ENCODE results near the gene HOXB6.
A peak's percentile ranks its signal among the peaks of the same experiment; 100 is the strongest.

The HOXB6 gene

DNA sequence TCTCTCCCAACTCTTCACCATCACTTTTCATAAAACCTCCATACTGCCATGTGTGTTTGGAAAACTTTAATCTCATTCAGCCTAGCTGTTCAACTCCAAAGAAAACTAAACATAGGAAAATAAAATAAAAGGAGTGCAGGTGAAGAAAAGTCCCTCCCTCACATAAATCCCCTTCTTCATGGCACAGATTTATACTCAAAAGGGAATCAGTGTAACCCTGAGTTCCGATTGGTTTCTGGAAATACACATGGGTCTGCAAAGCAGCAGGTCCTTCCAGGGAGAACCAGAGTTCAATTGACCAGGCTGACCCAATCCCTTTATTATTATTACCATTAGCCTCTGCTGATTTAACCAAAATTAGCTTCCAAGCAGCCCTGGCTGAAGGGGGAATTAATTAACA lies 51.0 kb downstream of the HOXB6 start:
- H3K4me3 ChIP-seq (ENCODE audit: low read length in 2 of 2) = no peak overlapping the region
- no peak overlapping the region for H3K9ac ChIP-seq (ENCODE audit: low read depth in 1 of 2, low read length in 2 of 2)
- H3K27me3 ChIP-seq (ENCODE audit: control insufficient read depth in 2 of 2, insufficient read depth in 2 of 2, low read length in 2 of 2) = peaks cover 0 to 3% of the 10 kb centered on the region in 2 donors
- H3K4me1 ChIP-seq (ENCODE audit: control insufficient read depth in 2 of 2, insufficient read depth in 2 of 2, low read length in 2 of 2) = peaks cover 18 to 28% of the 10 kb centered on the region in 2 donors
- peaks cover 4 to 16% of the 10 kb centered on the region in 2 donors for H3K36me3 ChIP-seq (ENCODE audit: control insufficient read depth in 2 of 2, insufficient read depth in 2 of 2, low read length in 2 of 2)
- H3K27ac ChIP-seq (ENCODE audit: low read depth in 2 of 2, low read length in 2 of 2) = no peak overlapping the region
- no peaks in the 10 kb centered on the region for H3K9me3 ChIP-seq (ENCODE audit: control insufficient read depth in 2 of 2, low read length in 2 of 2)

DNA sequence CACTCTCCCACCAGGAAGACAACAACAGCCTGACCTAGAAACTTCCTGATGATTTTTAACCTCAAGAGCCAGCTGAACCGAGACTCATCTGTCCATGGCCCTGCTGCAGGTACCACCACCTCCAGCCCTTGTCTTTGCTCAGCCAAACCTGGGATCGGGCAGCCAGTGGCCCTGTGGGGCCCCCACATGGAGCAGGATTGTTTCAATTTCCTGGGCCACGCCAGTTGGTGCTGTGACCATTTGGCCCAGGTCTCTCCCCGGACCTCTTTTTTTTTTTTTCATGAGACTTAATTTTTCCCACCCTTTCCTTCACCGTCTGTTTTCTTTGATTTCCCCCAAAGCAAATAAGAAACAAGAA lies 51.6 kb downstream of the HOXB6 start:
- no peak overlapping the region for H3K4me3 ChIP-seq (ENCODE audit: low read length in 2 of 2)
- peaks cover 0 to 3% of the 10 kb centered on the region in 2 donors for H3K27me3 ChIP-seq (ENCODE audit: control insufficient read depth in 2 of 2, insufficient read depth in 2 of 2, low read length in 2 of 2)

DNA sequence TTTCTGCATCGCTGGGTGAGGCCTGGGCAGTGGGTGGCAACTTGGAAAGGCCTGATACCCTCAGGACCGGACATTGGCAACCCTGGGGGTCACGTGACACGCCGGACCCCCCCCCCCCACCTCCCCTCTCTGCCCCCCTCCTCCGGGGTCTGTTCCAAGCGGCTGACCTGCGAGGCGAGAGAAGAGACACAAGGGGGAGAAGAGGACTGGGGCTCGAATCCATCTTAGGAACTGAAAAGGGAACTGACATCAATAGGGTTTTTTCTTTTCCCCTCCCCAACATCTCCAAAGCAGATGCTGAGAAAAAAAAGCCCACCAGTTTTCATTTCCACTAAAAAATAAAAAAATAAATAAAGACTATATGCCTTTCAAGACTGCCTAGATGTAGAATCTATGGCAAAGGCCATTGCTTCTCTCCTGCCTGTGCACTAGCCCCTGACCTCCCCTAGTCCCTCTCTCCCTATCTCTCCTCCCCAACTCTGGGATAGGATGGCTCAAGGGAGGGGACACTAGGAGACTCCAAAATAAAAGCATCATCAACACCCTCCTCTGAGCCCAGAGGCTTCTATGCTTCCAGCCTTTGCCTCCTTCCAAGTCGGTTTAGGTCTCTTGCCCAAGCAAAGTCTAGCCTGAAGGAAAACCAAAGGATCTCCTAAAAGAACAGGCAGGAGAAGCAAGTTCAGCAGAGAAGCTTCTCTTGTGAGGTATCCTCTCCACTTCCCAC lies 52.2 kb downstream of the HOXB6 start:
- peaks cover 17 to 24% of the 10 kb centered on the region in 2 donors for H3K4me1 ChIP-seq (ENCODE audit: control insufficient read depth in 2 of 2, insufficient read depth in 2 of 2, low read length in 2 of 2)
- H3K4me3 ChIP-seq (ENCODE audit: low read length in 2 of 2) = no peak overlapping the region
- H3K27me3 ChIP-seq (ENCODE audit: control insufficient read depth in 2 of 2, insufficient read depth in 2 of 2, low read length in 2 of 2) = peaks cover 0 to 3% of the 10 kb centered on the region in 2 donors
- H3K36me3 ChIP-seq (ENCODE audit: control insufficient read depth in 2 of 2, insufficient read depth in 2 of 2, low read length in 2 of 2) = peaks cover 4 to 16% of the 10 kb centered on the region in 2 donors
- no peaks in the 10 kb centered on the region for H3K9me3 ChIP-seq (ENCODE audit: control insufficient read depth in 2 of 2, low read length in 2 of 2)
- peak overlapping the region; percentile 14 to 61 for H3K27ac ChIP-seq (ENCODE audit: low read depth in 2 of 2, low read length in 2 of 2)
- no peak overlapping the region for H3K9ac ChIP-seq (ENCODE audit: low read depth in 1 of 2, low read length in 2 of 2)

More for the DNA sequence above, 51.6 kb downstream of the HOXB6 start:
- Histone ChIP-seq H3K27ac (ENCODE audit: low read depth in 2 of 2, low read length in 2 of 2) (peak overlapping the region in 1 of 2 donors; percentile 61), H3K9ac (ENCODE audit: low read depth in 1 of 2, low read length in 2 of 2) (no peak overlapping the region), H3K4me1 (ENCODE audit: control insufficient read depth in 2 of 2, insufficient read depth in 2 of 2, low read length in 2 of 2) (peaks cover 18 to 25% of the 10 kb centered on the region in 2 donors), H3K9me3 (ENCODE audit: control insufficient read depth in 2 of 2, low read length in 2 of 2) (no peaks in the 10 kb centered on the region), H3K36me3 (ENCODE audit: control insufficient read depth in 2 of 2, insufficient read depth in 2 of 2, low read length in 2 of 2) (peaks cover 4 to 16% of the 10 kb centered on the region in 2 donors)

DNA sequence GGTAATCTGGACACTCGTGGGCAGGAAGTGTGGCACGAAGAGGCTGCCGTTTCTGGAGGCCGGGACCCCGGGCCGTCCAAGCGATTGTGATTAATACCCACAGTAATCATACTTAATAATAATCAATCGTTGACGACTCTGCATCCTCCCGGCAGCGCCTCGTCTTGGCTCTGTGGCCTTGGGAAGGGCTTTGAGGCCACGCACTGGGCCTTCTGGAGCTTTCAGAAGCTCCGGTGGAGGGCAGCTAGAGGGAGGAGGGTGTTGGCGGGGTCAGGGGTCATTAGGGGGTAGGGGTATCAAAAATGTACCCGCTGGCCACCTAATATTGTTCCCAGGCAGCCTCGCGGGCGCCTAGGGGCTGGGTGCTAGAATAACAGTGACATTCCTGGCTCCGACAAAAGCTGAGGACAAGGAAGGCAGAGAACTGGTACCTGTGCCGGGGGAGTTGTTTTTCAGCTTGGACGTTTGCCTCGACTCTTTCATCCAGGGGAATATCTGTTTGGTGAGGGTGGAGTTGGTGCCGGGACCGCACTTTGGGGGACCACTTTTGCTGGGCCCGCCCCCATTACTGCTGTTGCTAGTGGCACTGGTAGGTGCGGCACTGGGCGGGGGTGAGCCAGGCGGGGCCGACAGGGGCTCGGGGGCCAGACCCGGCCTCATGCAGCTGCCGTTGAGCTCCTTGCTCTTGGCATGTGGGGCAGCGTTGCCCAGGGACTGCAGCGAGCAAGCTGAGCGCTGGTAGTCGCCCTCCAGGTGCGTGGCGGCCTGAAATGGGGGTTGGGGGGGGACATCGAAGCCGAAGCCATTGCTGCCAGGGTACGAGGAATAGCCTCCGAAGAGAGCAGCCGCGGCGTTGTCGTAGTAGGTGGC lies 53.0 kb downstream of the HOXB6 start:
- H3K4me3 ChIP-seq (ENCODE audit: low read length in 2 of 2) = no peak overlapping the region
- H3K9ac ChIP-seq (ENCODE audit: low read depth in 1 of 2, low read length in 2 of 2) = no peak overlapping the region
- peaks cover 4 to 16% of the 10 kb centered on the region in 2 donors for H3K36me3 ChIP-seq (ENCODE audit: control insufficient read depth in 2 of 2, insufficient read depth in 2 of 2, low read length in 2 of 2)
- H3K9me3 ChIP-seq (ENCODE audit: control insufficient read depth in 2 of 2, low read length in 2 of 2) = no peaks in the 10 kb centered on the region
- peak overlapping the region; percentile 14 to 61 for H3K27ac ChIP-seq (ENCODE audit: low read depth in 2 of 2, low read length in 2 of 2)
- H3K27me3 ChIP-seq (ENCODE audit: control insufficient read depth in 2 of 2, insufficient read depth in 2 of 2, low read length in 2 of 2) = peaks cover 0 to 1% of the 10 kb centered on the region in 2 donors
- peaks cover 10 to 19% of the 10 kb centered on the region in 2 donors for H3K4me1 ChIP-seq (ENCODE audit: control insufficient read depth in 2 of 2, insufficient read depth in 2 of 2, low read length in 2 of 2)

DNA sequence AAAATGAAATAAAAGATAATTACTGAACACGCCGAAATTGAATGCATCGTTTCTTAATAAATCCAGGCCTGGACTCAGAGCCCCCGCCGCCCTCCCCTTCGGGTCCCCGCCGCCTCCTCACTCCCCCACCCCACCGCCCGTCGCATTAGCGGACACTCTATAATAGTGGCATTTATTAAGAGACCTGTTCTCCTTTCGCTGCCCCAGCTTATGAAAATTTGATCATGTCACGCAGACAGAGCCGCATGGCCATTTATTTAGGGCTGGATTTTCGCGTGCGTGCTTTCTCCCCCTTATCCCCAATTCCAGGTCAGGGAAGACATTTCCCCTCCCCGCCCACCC lies 53.6 kb downstream of the HOXB6 start:
- peaks cover 4 to 16% of the 10 kb centered on the region in 2 donors for H3K36me3 ChIP-seq (ENCODE audit: control insufficient read depth in 2 of 2, insufficient read depth in 2 of 2, low read length in 2 of 2)
- no peaks in the 10 kb centered on the region for H3K27me3 ChIP-seq (ENCODE audit: control insufficient read depth in 2 of 2, insufficient read depth in 2 of 2, low read length in 2 of 2)
- peaks cover 11 to 17% of the 10 kb centered on the region in 2 donors for H3K4me1 ChIP-seq (ENCODE audit: control insufficient read depth in 2 of 2, insufficient read depth in 2 of 2, low read length in 2 of 2)
- peak overlapping the region in 1 of 2 donors; percentile 32 for H3K27ac ChIP-seq (ENCODE audit: low read depth in 2 of 2, low read length in 2 of 2)
- H3K9me3 ChIP-seq (ENCODE audit: control insufficient read depth in 2 of 2, low read length in 2 of 2) = no peaks in the 10 kb centered on the region
- no peak overlapping the region for H3K4me3 ChIP-seq (ENCODE audit: low read length in 2 of 2)
- no peak overlapping the region for H3K9ac ChIP-seq (ENCODE audit: low read depth in 1 of 2, low read length in 2 of 2)

DNA sequence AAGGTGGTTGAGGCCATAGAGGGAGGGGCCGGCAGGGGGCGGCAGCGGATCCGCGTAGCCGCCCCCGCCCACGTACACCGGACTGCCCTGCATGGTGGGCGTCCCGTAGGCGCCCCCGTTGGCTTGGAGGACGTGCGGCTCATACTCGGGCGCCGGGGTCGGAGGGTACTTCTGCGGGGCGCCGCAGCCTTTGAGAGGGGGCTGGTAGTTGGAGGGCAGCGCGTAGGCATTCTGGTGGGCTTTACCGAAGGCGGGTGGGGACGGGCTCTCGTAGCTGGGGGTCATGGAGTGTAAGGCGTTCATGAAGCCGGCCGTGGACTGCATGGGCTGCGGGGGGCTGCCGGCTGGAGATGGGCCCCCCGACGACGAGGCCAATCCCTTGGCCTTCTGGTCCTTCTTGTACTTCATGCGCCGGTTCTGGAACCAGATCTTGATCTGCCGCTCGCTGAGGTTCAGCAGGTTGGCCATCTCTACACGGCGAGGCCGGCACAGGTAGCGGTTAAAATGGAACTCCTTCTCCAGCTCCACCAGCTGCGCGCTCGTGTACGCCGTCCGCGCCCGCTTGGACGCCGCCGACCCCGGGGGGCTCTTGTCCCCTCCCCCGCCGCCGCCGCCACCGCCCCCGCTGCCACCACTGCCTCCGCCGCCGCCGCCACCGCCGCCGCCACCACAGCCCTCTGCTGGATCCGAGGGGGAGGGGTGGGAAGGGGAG lies 54.1 kb downstream of the HOXB6 start:
- H3K9ac ChIP-seq (ENCODE audit: low read depth in 1 of 2, low read length in 2 of 2) = no peak overlapping the region
- H3K9me3 ChIP-seq (ENCODE audit: control insufficient read depth in 2 of 2, low read length in 2 of 2) = no peaks in the 10 kb centered on the region
- H3K4me1 ChIP-seq (ENCODE audit: control insufficient read depth in 2 of 2, insufficient read depth in 2 of 2, low read length in 2 of 2) = peaks cover 12 to 15% of the 10 kb centered on the region in 2 donors
- peaks cover 4 to 16% of the 10 kb centered on the region in 2 donors for H3K36me3 ChIP-seq (ENCODE audit: control insufficient read depth in 2 of 2, insufficient read depth in 2 of 2, low read length in 2 of 2)
- no peaks in the 10 kb centered on the region for H3K27me3 ChIP-seq (ENCODE audit: control insufficient read depth in 2 of 2, insufficient read depth in 2 of 2, low read length in 2 of 2)
- H3K27ac ChIP-seq (ENCODE audit: low read depth in 2 of 2, low read length in 2 of 2) = peak overlapping the region; percentile 27 to 32
- no peak overlapping the region for H3K4me3 ChIP-seq (ENCODE audit: low read length in 2 of 2)

DNA sequence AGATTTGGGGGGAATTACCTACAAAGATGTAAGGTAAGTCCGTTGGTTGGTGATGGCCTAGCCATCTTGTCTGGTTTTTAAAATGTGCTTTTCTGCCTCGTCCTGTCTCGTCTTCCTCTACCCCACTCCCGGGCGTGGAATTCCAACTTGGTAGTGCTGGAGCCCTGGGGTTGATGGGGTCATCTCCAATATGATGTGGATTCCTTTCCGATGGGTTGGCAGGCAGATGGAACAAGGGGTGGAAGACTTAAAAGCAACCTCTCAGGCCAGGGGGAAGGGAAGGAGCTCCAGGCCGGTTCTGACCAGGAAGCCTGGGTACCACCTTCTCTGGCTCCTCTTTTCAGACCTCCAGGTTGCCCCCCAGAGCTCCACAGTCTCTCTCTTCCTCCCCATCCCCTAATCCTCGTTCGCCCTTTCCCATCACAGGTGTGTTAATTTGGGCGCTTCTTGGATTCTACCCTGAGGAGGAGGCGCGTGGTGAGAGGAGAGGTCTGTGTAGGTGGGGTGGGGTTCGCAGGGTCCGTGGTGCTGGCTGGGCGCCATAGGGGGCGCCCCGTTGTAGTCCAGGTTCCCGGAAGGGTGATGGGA lies 54.8 kb downstream of the HOXB6 start:
- H3K9ac ChIP-seq (ENCODE audit: low read depth in 1 of 2, low read length in 2 of 2) = no peak overlapping the region
- peak overlapping the region in 1 of 2 donors; percentile 32 for H3K27ac ChIP-seq (ENCODE audit: low read depth in 2 of 2, low read length in 2 of 2)
- peaks cover 18% of the 10 kb centered on the region in 2 donors for H3K4me1 ChIP-seq (ENCODE audit: control insufficient read depth in 2 of 2, insufficient read depth in 2 of 2, low read length in 2 of 2)
- H3K27me3 ChIP-seq (ENCODE audit: control insufficient read depth in 2 of 2, insufficient read depth in 2 of 2, low read length in 2 of 2) = no peaks in the 10 kb centered on the region
- H3K36me3 ChIP-seq (ENCODE audit: control insufficient read depth in 2 of 2, insufficient read depth in 2 of 2, low read length in 2 of 2) = peaks cover 4 to 16% of the 10 kb centered on the region in 2 donors
- no peaks in the 10 kb centered on the region for H3K9me3 ChIP-seq (ENCODE audit: control insufficient read depth in 2 of 2, low read length in 2 of 2)
- H3K4me3 ChIP-seq (ENCODE audit: low read length in 2 of 2) = no peak overlapping the region

DNA sequence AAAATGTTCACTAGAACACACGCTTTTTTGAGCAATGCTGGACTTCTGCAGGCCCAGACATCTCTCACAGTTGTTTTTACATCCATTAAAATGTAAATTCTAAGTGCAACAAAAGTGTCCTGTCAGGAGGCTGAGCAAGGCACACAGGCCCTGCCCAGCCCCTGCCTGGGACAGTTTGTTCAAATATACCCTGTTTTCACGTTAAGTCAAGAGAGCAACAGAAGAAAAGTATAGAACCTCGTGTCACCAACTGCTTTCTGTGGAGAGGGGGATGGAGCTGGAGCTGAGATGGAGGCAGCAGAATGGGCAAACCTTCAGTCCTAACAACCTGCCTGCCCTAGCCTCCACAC lies 55.5 kb downstream of the HOXB6 start:
- H3K9ac ChIP-seq (ENCODE audit: low read depth in 1 of 2, low read length in 2 of 2) = no peak overlapping the region
- no peaks in the 10 kb centered on the region for H3K9me3 ChIP-seq (ENCODE audit: control insufficient read depth in 2 of 2, low read length in 2 of 2)
- peaks cover 4 to 14% of the 10 kb centered on the region in 2 donors for H3K36me3 ChIP-seq (ENCODE audit: control insufficient read depth in 2 of 2, insufficient read depth in 2 of 2, low read length in 2 of 2)
- H3K4me3 ChIP-seq (ENCODE audit: low read length in 2 of 2) = no peak overlapping the region
- no peaks in the 10 kb centered on the region for H3K27me3 ChIP-seq (ENCODE audit: control insufficient read depth in 2 of 2, insufficient read depth in 2 of 2, low read length in 2 of 2)
- H3K27ac ChIP-seq (ENCODE audit: low read depth in 2 of 2, low read length in 2 of 2) = no peak overlapping the region
- peaks cover 15 to 18% of the 10 kb centered on the region in 2 donors for H3K4me1 ChIP-seq (ENCODE audit: control insufficient read depth in 2 of 2, insufficient read depth in 2 of 2, low read length in 2 of 2)

DNA sequence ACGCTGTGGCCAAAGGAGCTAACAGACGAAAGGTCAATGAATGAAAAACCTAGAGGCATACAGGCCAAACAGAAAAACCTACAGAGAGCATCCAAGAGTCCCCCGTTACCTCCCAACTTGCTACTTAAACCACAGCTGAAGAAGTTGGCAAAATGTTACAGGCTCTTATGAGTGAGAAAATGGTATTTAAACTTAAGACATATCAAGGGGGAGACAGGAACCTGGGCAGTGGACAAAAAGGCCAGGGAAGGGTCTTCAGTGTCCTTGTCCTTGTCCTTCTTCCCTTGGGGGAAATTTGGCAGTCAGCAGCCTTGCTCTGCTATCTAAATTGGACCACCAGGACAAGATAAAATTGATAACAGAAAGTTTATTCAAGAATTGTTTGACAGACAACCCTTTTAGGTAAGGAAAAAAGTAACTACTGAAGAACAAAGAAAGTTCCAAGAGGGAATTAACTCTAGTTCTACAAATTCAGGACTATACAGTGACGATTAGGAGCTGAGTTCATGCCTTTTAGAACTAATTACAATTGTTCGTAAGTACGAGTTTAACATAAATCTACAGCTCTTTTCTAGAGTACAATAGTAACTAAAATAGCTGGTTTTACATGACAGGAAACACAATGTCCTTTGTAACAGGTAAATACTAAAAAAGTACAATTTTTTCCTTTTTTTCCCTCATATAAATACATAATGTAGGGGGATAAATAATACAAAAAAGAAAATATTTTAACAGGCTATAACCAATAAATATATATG lies 56.1 kb downstream of the HOXB6 start:
- Histone ChIP-seq H3K9ac (ENCODE audit: low read depth in 1 of 2, low read length in 2 of 2) (no peak overlapping the region), H3K27ac (ENCODE audit: low read depth in 2 of 2, low read length in 2 of 2) (peak overlapping the region; percentile 72 to 87), H3K27me3 (ENCODE audit: control insufficient read depth in 2 of 2, insufficient read depth in 2 of 2, low read length in 2 of 2) (no peaks in the 10 kb centered on the region), H3K4me3 (ENCODE audit: low read length in 2 of 2) (no peak overlapping the region), H3K9me3 (ENCODE audit: control insufficient read depth in 2 of 2, low read length in 2 of 2) (no peaks in the 10 kb centered on the region), H3K36me3 (ENCODE audit: control insufficient read depth in 2 of 2, insufficient read depth in 2 of 2, low read length in 2 of 2) (peaks cover 4 to 14% of the 10 kb centered on the region in 2 donors), H3K4me1 (ENCODE audit: control insufficient read depth in 2 of 2, insufficient read depth in 2 of 2, low read length in 2 of 2) (peaks cover 15 to 18% of the 10 kb centered on the region in 2 donors)

All from mucosa of rectum (tissue), 2 donors.